Mesenchymal stem cell (in vitro differentiated cells and primary cell): ENCODE results near the gene SEMA3B.

Source experiments
- DNase-seq: peaks from one replicate; pipeline ENCODE4 v3.0.0-alpha.2; 2013
- H2AFZ ChIP-seq: one replicate; pipeline ENCODE4 v1.6.1; 2013; ENCODE audit warnings: low read depth, mild to moderate bottlenecking, control low read depth, inconsistent platforms, low read length, moderate library complexity
- H2AK5ac ChIP-seq: 2 replicates; pipeline ENCODE4 v1.6.1; 2013; ENCODE audit warnings: low read length, moderate library complexity, mild to moderate bottlenecking, inconsistent platforms; ENCODE audit not compliant: severe bottlenecking
- H2BK120ac ChIP-seq: one replicate; pipeline ENCODE4 v1.6.1; 2013; ENCODE audit warnings: low read depth, mild to moderate bottlenecking, inconsistent platforms, low read length, moderate library complexity
- H2BK12ac ChIP-seq, 2 experiments: one replicate each; pipeline ENCODE4 v1.6.1; 2013; ENCODE audit warnings: inconsistent platforms in 2 of 2, low read length in 2 of 2, mild to moderate bottlenecking in 2 of 2, moderate library complexity in 2 of 2, control low read depth in 1 of 2
- H2BK15ac ChIP-seq: one replicate; pipeline ENCODE4 v1.6.1; 2013; ENCODE audit warnings: mild to moderate bottlenecking, low read depth, inconsistent platforms; ENCODE audit not compliant: poor library complexity, severe bottlenecking
- H2BK5ac ChIP-seq: 2 replicates; pipeline ENCODE4 v1.6.1; 2013; ENCODE audit warnings: low read depth, mild to moderate bottlenecking, low read length, control low read depth, inconsistent platforms; ENCODE audit not compliant: poor library complexity, severe bottlenecking
- H3K14ac ChIP-seq, 2 experiments: one replicate each; pipeline ENCODE4 v1.6.1; 2013; ENCODE audit warnings: inconsistent platforms in 2 of 2, low read length in 2 of 2, control low read depth in 1 of 2, mild to moderate bottlenecking in 1 of 2, moderate library complexity in 1 of 2
- H3K18ac ChIP-seq, 2 experiments: one replicate each; pipeline ENCODE4 v1.6.1; 2013; ENCODE audit warnings: inconsistent platforms in 2 of 2, low read length in 2 of 2, control low read depth in 1 of 2, low read depth in 1 of 2, mild to moderate bottlenecking in 1 of 2
- H3K23ac ChIP-seq, 2 experiments: one replicate each; pipeline ENCODE4 v1.6.1; 2013; ENCODE audit warnings: inconsistent platforms in 2 of 2, low read length in 2 of 2, mild to moderate bottlenecking in 2 of 2, moderate library complexity in 2 of 2, control low read depth in 1 of 2
- H3K27ac ChIP-seq: 2 replicates; pipeline ENCODE4 v1.5.1; 2013; ENCODE audit warnings: mild to moderate bottlenecking, moderate library complexity, low read length, control low read depth, inconsistent platforms; ENCODE audit not compliant: poor library complexity, severe bottlenecking
- H3K27me3 ChIP-seq, 2 experiments: 2 replicates each; pipeline versions ENCODE4 v1.6.1 to v1.7.0; 2013; ENCODE audit warnings: low read length in 2 of 2, mild to moderate bottlenecking in 2 of 2, moderate library complexity in 2 of 2, control low read depth in 1 of 2, inconsistent platforms in 1 of 2; ENCODE audit not compliant: control insufficient read depth in 1 of 2, insufficient read depth in 1 of 2
- H3K36me3 ChIP-seq, 2 experiments: 2 replicates each; pipeline versions ENCODE4 v1.6.1 to v1.7.0; 2013; ENCODE audit warnings: low read length in 2 of 2, control low read depth in 1 of 2, inconsistent platforms in 1 of 2, low read depth in 1 of 2, mild to moderate bottlenecking in 1 of 2; ENCODE audit not compliant: insufficient read depth in 2 of 2, control insufficient read depth in 1 of 2
- H3K4ac ChIP-seq, 2 experiments: one replicate each; pipeline ENCODE4 v1.6.1; 2013; ENCODE audit warnings: inconsistent platforms in 2 of 2, low read length in 2 of 2, mild to moderate bottlenecking in 2 of 2, moderate library complexity in 2 of 2, control low read depth in 1 of 2, low read depth in 1 of 2
- H3K4me1 ChIP-seq: 2 replicates; pipeline ENCODE4 v1.6.1; 2013; ENCODE audit warnings: low read depth, low read length, control low read depth; ENCODE audit not compliant: control insufficient read depth, insufficient read depth
- H3K4me2 ChIP-seq: 2 replicates; pipeline ENCODE4 v1.6.1; 2013; ENCODE audit warnings: low read length, mild to moderate bottlenecking, inconsistent platforms; ENCODE audit not compliant: poor library complexity, severe bottlenecking
- H3K4me3 ChIP-seq, 2 experiments: 2 replicates each; pipeline versions ENCODE4 v1.5.1 to v1.7.0; 2013; ENCODE audit warnings: low read length in 2 of 2, mild to moderate bottlenecking in 2 of 2, control low read depth in 1 of 2, low read depth in 1 of 2; ENCODE audit not compliant: insufficient read depth in 1 of 2
- H3K79me1 ChIP-seq: replicated peaks from 2 replicates; pipeline ENCODE4 v1.6.1; 2013; ENCODE audit warnings: mild to moderate bottlenecking, control low read depth, low read length, inconsistent platforms; ENCODE audit not compliant: poor library complexity, severe bottlenecking
- H3K9ac ChIP-seq: 2 replicates; pipeline ENCODE4 v1.7.0; 2013; ENCODE audit warnings: mild to moderate bottlenecking, low read length, moderate library complexity
- H3K9me3 ChIP-seq: 2 replicates; pipeline ENCODE4 v1.7.0; 2013; ENCODE audit warnings: mild to moderate bottlenecking, low read length; ENCODE audit not compliant: control insufficient read depth
- H4K8ac ChIP-seq: one replicate; pipeline ENCODE4 v1.6.1; 2013; ENCODE audit warnings: inconsistent platforms, mild to moderate bottlenecking, low read length, moderate library complexity
- H4K91ac ChIP-seq: one replicate; pipeline ENCODE4 v1.6.1; 2013; ENCODE audit warnings: mild to moderate bottlenecking, low read length, inconsistent platforms
- WGBS: methylation state at CpG from one replicate; pipeline ENCODE4 v1.1.7; 2013; ENCODE audit warnings: mixed read lengths; 5-methylcytosine and 5-hydroxymethylcytosine counted together

SEMA3B gene

GRCh38 chr3:50264383-50264963 is 4.5 kb upstream of the SEMA3B start:
- Histone ChIP-seq H2BK5ac (peak overlapping the region; percentile 58), H2BK15ac (peak overlapping the region; percentile 82), H3K36me3 (peaks cover 2 to 3% of the 10 kb centered on the region in 2 experiments), H3K27me3 (no peaks in the 10 kb centered on the region), H3K4me1 (peaks cover 81% of the 10 kb centered on the region), H2AK5ac (peak overlapping the region; percentile 83), H4K91ac (peak overlapping the region; percentile 85), H2AFZ (no peak overlapping the region), H3K9ac (peak overlapping the region; percentile 22), H3K79me1 (peaks cover 4% of the 10 kb centered on the region), H3K23ac (no peak overlapping the region), H2BK120ac (peak overlapping the region; percentile 86), H3K9me3 (no peaks in the 10 kb centered on the region), H4K8ac (peak overlapping the region; percentile 94), H3K4ac (peak overlapping the region; percentile 8 to 84), H2BK12ac (peak overlapping the region in 1 of 2 experiments; percentile 91), H3K18ac (peak overlapping the region; percentile 88 to 96), H3K27ac (peak overlapping the region; percentile 92), H3K4me3 (peak overlapping the region in 1 of 2 experiments; percentile 51), H3K14ac (peak overlapping the region in 1 of 2 experiments; percentile 14), H3K4me2 (no peak overlapping the region)
- WGBS = 4% methylated on average over 3 of the region's 7 CpGs
- peak; percentile 93 for DNase-seq

GRCh38 chr3:50264964-50265485 is 3.9 kb upstream of the SEMA3B start:
- WGBS = 77% methylated on average over 6 of the region's 7 CpGs
- H3K9me3 ChIP-seq = no peaks in the 10 kb centered on the region
- DNase-seq = no peak
- peak overlapping the region; percentile 70 for H2BK5ac ChIP-seq
- H3K36me3 ChIP-seq = no peaks in the 10 kb centered on the region
- H3K4ac ChIP-seq = peak overlapping the region; percentile 72 to 97
- no peak overlapping the region for H2AFZ ChIP-seq
- H3K9ac ChIP-seq = no peak overlapping the region
- H3K27me3 ChIP-seq = no peaks in the 10 kb centered on the region
- H3K27ac ChIP-seq = peak overlapping the region; percentile 90
- H3K18ac ChIP-seq = peak overlapping the region; percentile 54 to 96
- H4K91ac ChIP-seq = peak overlapping the region; percentile 99
- H2BK12ac ChIP-seq = peak overlapping the region; percentile 49 to 98
- peaks cover 82% of the 10 kb centered on the region for H3K4me1 ChIP-seq
- H3K23ac ChIP-seq = no peak overlapping the region
- peak overlapping the region; percentile 92 for H2BK15ac ChIP-seq
- H3K14ac ChIP-seq = no peak overlapping the region
- no peak overlapping the region for H3K4me2 ChIP-seq
- H4K8ac ChIP-seq = peak overlapping the region; percentile 94
- H2AK5ac ChIP-seq = peak overlapping the region; percentile 80
- H3K79me1 ChIP-seq = peaks cover 4% of the 10 kb centered on the region
- H2BK120ac ChIP-seq = peak overlapping the region; percentile 86
- H3K4me3 ChIP-seq = no peak overlapping the region

DNA sequence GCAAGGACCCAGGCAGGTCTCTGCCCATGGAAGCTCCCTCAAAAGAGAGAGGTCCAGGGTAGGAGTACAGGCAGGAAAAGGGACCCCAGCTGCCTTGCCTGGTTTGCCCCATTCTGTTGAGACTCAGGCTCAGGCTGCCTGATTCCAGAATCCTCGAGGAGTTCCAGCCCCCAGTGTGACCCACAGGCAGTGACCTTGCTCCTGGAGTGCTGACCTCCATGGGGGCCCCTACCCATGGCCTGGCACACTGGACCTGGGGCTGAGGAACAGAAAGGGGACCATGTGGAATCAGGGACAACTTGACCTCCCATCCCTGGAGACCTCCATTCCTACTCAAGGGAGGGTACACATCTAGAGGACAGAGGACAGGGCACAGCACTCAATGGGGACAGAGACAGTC is 3.4 kb upstream of the SEMA3B start:
- Histone ChIP-seq H3K14ac (peak overlapping the region in 1 of 2 experiments; percentile 41), H3K18ac (peak overlapping the region; percentile 54 to 96), H2BK15ac (peak overlapping the region; percentile 92), H3K9me3 (no peaks in the 10 kb centered on the region), H2AFZ (no peak overlapping the region), H3K4me3 (no peak overlapping the region), H3K4me2 (no peak overlapping the region), H2AK5ac (peak overlapping the region; percentile 80), H3K23ac (no peak overlapping the region), H4K91ac (peak overlapping the region; percentile 99), H3K27me3 (no peaks in the 10 kb centered on the region), H3K36me3 (no peaks in the 10 kb centered on the region), H3K79me1 (peaks cover 4% of the 10 kb centered on the region), H2BK5ac (peak overlapping the region; percentile 70), H3K27ac (peak overlapping the region; percentile 90), H3K4ac (peak overlapping the region; percentile 34 to 97), H3K4me1 (peaks cover 86% of the 10 kb centered on the region), H2BK12ac (peak overlapping the region; percentile 49 to 98), H3K9ac (no peak overlapping the region), H2BK120ac (peak overlapping the region; percentile 86), H4K8ac (peak overlapping the region; percentile 94)
- no peak for DNase-seq
- 100% methylated on average over 1 of the region's 1 CpG for WGBS

DNA sequence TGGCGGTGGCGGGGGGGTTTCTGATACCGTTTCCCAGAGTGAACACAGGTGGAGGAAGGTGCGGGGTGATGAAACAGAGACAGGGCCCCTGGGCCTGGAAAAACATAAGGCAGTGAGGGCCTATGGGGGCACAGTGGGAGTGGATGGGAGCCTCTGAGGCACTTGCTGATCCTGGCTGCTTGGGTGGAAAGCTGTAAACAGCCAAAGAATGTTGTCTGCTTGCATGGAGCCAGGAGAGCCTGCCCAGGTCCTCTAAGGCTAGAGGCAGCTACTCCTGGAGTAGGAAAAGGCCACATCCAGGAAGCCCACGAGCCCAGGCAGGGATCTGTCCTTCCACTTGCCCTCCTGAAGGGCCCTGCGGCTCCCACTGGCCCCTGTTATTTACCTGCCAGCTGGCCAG is 2.9 kb upstream of the SEMA3B start:
- Histone ChIP-seq H2AFZ (no peak overlapping the region), H4K91ac (no peak overlapping the region), H3K27me3 (no peaks in the 10 kb centered on the region), H3K23ac (no peak overlapping the region), H2BK12ac (peak overlapping the region; percentile 49 to 98), H3K18ac (peak overlapping the region in 1 of 2 experiments; percentile 54), H3K4ac (peak overlapping the region in 1 of 2 experiments; percentile 97), H3K9ac (no peak overlapping the region), H3K4me3 (no peak overlapping the region), H2BK15ac (no peak overlapping the region), H3K4me1 (peaks cover 85% of the 10 kb centered on the region), H3K36me3 (no peaks in the 10 kb centered on the region), H2AK5ac (peak overlapping the region; percentile 80), H4K8ac (peak overlapping the region; percentile 36), H3K14ac (peak overlapping the region in 1 of 2 experiments; percentile 8), H2BK120ac (no peak overlapping the region), H3K4me2 (no peak overlapping the region), H3K9me3 (no peaks in the 10 kb centered on the region), H3K79me1 (peaks cover 3% of the 10 kb centered on the region), H2BK5ac (peak overlapping the region; percentile 63), H3K27ac (peak overlapping the region; percentile 9)
- no peak for DNase-seq
- WGBS = 90% methylated on average over 6 of the region's 6 CpGs
